ENCODE measurements around the gene PROZ.

- TF ChIP-seq CTCF (optimal IDR thresholded peaks at IDR 0.05 in 1 of 3, IDR thresholded peaks at IDR 0.05 in 1 of 3, conservative IDR thresholded peaks at IDR 0.05 in 1 of 3; ENCODE audit: extremely low read depth in 1 of 3, insufficient read depth in 2 of 3, low read length in 3 of 3) (no peak), EZH2 (IDR thresholded peaks at IDR 0.05; ENCODE audit: low read length) (no peak)
These were observed 19.5 kb upstream of the PROZ start for GRCh38 chr13:113138792-113139551.
